Measurements from ENCODE around the gene ELL2. TPM values are rescaled to one million over a fixed set of nuclear protein-coding genes. Genes with fewer than 3 reads are reported as not detected.

ELL2 gene
- total RNA-seq, 1 experiment from 2014 or later: 27.5 TPM

DNA sequence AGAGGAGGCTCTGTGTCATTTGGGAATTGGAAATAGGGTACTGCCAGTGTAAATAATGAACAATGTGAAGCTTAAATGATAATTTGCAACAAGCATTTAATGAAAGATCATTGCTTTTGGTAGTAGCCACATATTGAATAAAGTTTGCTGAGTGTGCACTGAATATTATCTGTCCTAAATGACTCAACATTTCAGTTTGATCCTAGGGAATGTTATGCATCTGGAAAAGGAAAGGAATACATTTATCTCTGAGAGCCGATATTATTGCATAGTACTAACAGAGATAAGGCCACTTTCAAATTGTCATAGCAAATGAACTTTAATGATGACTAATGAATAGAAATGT is 8.7 kb upstream of the ELL2 start:
- Histone ChIP-seq H3K23ac (ENCODE audit: insufficient read length, low read depth, low read length) (no peak overlapping the region), H2BK12ac (ENCODE audit: insufficient read length, low read depth, low read length) (no peak overlapping the region), H3K4me1 (ENCODE audit: insufficient read depth, low read length) (no peaks in the 10 kb centered on the region; the same call in 1 of the 2 replicates), H3K79me1 (ENCODE audit: insufficient read depth, low read depth, low read length, poor library complexity, severe bottlenecking) (no peaks in the 10 kb centered on the region), H2BK120ac (ENCODE audit: low read depth, low read length, poor library complexity, severe bottlenecking) (no peak overlapping the region), H2AFZ (ENCODE audit: low read length) (no peak overlapping the region), H4K8ac (replicated peaks; ENCODE audit: insufficient read length, low read depth, low read length) (no peak overlapping the region), H4K20me1 (ENCODE audit: control insufficient read depth, insufficient read depth, insufficient read length) (no peaks in the 10 kb centered on the region), H3K23me2 (ENCODE audit: insufficient read length, low read depth, low read length, poor library complexity, severe bottlenecking) (no peaks in the 10 kb centered on the region), H3K27ac (ENCODE audit: insufficient read length, low read depth, low read length) (no peak overlapping the region), H3K18ac (ENCODE audit: insufficient read length, low read depth, low read length) (no peak overlapping the region), H4K5ac (ENCODE audit: insufficient read length, low read depth, low read length) (no peak overlapping the region), H3K4me2 (ENCODE audit: insufficient read depth, insufficient read length, low read length) (no peak overlapping the region), H3K27me3 (ENCODE audit: insufficient read depth, low read length) (no peaks in the 10 kb centered on the region), H3K14ac (ENCODE audit: insufficient read depth, low read length) (no peak overlapping the region), H3K9ac (ENCODE audit: extremely low read depth, insufficient read length, low read length) (no peak overlapping the region), H2BK5ac (ENCODE audit: insufficient read length, low read length) (no peak overlapping the region), H2BK15ac (ENCODE audit: low read depth, low read length) (no peak overlapping the region), H3K9me3 (ENCODE audit: control insufficient read depth, low read depth, low read length) (no peaks in the 10 kb centered on the region), H2AK5ac (ENCODE audit: insufficient read length, low read length) (no peak overlapping the region), H3T11ph (ENCODE audit: low read length) (no peak overlapping the region), H3K4ac (ENCODE audit: low read depth, low read length) (no peak overlapping the region), H3K56ac (ENCODE audit: insufficient read length, low read depth, low read length) (no peak overlapping the region), H4K91ac (ENCODE audit: insufficient read length, low read depth, low read length) (no peak overlapping the region), H2BK20ac (ENCODE audit: low read depth, low read length, poor library complexity, severe bottlenecking) (no peak overlapping the region), H3K79me2 (ENCODE audit: insufficient read depth, low read length) (no peaks in the 10 kb centered on the region)
- DNase-seq: no peak
- TF ChIP-seq, protein P1, sequence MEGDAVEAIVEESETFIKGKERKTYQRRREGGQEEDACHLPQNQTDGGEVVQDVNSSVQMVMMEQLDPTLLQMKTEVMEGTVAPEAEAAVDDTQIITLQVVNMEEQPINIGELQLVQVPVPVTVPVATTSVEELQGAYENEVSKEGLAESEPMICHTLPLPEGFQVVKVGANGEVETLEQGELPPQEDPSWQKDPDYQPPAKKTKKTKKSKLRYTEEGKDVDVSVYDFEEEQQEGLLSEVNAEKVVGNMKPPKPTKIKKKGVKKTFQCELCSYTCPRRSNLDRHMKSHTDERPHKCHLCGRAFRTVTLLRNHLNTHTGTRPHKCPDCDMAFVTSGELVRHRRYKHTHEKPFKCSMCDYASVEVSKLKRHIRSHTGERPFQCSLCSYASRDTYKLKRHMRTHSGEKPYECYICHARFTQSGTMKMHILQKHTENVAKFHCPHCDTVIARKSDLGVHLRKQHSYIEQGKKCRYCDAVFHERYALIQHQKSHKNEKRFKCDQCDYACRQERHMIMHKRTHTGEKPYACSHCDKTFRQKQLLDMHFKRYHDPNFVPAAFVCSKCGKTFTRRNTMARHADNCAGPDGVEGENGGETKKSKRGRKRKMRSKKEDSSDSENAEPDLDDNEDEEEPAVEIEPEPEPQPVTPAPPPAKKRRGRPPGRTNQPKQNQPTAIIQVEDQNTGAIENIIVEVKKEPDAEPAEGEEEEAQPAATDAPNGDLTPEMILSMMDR (conservative IDR thresholded peaks at IDR 0.05): no peak
- H3K9me3 Mint-ChIP-seq: no peaks in the 10 kb centered on the region
- WGBS (ENCODE audit: extremely low coverage, insufficient read length, low lambda C conversion rate): no CpG with 5 or more reads among the region's 1 CpG
- H3K27me3 Mint-ChIP-seq (ENCODE audit: low read depth): no peaks in the 10 kb centered on the region
- no peak overlapping the region for H3K27ac Mint-ChIP-seq
- H3K4me1 Mint-ChIP-seq: no peaks in the 10 kb centered on the region
- no peak overlapping the region for H3K4me3 Mint-ChIP-seq
- H3K36me3 Mint-ChIP-seq (ENCODE audit: insufficient read depth in 1 of 3, low read depth in 3 of 3): no peaks in the 10 kb centered on the region
